T-helper 1 cell (primary cell): ENCODE data around the gene UPF2.
"Not testable (repeated sequence)": the region's sequence is repeated elsewhere in the genome, so short reads cannot be mapped to it uniquely, and the experiment has no call there.

Experiments
- DNase-seq, 5 donors: peaks; one replicate each; pipeline ENCODE4 v3.0.0-alpha.2; 2012 to 2020
- total RNA-seq, 4 donors: gene quantifications; one replicate each; lab custom pipeline; 2026; lab: John Stamatoyannopoulos, UW

UPF2 gene
- 64.4 to 114 (median 102) reads per million in 4 donors for total RNA-seq

- DNase-seq: peak; percentile 94 to 98 (median 95)
These were observed at the start of gene UPF2 for GRCh38 chr10:12042797-12043651. TSS of gene UPF2 (minus strand) at chr10:12042809. CDS start at chr10:12035423, 7,386 bp downstream.

- no peak for DNase-seq
These were observed 48.8 kb upstream of the UPF2 start for GRCh38 chr10:12091421-12091820.

DNA sequence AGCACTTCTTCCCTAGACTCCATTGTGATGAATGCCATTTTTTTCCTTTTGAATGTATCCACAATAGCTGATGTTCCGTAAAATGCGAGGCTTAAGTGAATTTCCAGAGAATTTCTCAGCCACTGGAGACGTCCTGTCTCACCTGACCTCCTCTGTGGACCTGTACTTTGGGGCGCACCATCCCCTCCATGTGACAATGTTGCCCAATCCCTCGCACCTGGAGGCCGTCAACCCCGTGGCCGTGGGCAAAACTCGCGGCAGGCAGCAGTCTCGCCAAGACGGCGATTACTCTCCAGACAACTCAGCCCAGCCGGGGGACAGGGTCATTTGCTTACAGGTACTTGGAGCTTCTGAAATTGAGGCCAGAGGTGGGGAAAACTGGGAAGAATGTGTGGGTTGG lies 46.3 kb upstream of the UPF2 start:
- DNase-seq: no peak

DNA sequence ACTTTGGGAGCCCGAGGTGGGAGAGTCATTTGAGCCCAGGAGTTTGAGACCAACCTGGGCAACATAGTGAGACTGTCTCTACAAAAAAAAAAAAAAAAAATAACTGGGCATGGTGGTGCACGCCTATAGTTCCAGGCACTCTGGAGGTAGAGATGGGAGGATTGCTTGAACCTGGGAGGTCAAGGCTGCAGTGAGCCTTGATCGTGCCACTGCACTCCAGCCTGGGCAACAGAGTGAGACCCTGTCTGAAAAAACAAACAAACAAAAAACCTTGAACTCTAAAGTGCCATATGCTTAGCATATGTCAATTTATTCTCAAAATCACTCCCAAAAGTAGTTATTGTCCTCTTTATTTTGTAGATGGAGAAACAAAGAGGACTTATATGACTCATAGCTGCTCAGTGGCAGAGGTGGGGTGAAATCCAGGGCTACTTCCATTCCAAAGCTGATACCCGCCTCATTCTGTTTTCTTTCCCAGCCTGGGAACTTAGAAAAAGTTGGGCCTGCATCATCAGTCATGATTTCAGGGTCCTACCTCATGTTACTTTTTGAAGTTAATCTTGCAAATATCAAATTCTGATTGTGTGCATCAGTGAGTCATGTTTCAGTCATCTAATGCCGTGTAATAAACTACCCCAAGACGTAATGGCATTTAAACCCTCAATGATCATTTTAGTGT lies 39.4 kb upstream of the UPF2 start:
- no peak for DNase-seq

- no peak for DNase-seq
These were observed 38.9 kb upstream of the UPF2 start for GRCh38 chr10:12081470-12081869.

DNA sequence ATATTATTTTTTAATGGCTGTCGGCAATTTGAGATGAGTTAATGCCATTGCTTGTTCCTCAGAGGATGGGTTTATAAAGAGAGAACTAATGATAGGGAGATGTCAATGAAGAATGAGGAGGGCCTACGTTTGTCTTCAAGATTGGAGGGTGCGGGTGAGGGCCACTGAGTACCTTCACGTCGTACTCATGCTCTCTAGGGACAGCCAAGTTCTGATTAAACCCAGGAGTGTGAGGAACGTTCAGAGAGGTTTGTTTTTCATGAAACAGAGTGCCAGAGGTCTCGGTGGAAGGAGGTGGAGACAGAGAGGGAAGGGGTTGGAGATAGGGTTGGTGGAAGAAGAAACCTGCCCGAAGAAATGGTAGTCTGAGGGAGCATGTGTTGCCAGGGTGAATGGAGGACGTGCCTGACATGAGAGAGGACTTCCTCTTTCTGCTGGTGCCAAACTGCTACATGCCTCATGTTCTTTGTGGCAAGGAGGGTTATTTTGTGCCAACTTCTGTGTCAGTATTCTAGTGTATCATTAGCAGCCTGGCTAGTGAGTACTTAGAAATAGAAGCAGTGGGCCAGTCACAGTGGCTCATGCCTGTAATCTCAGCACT lies 35.1 kb upstream of the UPF2 start:
- no peak for DNase-seq

DNA sequence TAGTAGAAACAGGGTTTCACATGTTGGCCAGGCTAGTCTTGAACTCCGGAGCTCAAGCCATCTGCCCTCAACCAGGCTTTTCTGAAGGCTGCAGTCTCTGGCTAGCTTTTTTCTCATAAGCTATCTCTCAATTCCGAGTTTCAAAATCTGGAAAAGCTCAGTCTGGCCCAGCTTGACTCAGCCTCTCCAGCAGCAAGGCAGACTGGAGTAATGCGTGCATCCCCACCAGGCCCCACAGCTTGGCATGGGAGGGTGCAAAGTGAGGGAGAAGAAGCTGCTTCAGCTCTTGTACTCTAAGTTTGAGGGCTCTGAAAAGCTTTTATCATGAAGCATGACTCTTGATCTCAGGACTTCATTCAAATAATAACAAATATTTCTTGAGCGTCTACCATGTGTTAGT lies 30.9 kb upstream of the UPF2 start:
- no peak for DNase-seq

DNA sequence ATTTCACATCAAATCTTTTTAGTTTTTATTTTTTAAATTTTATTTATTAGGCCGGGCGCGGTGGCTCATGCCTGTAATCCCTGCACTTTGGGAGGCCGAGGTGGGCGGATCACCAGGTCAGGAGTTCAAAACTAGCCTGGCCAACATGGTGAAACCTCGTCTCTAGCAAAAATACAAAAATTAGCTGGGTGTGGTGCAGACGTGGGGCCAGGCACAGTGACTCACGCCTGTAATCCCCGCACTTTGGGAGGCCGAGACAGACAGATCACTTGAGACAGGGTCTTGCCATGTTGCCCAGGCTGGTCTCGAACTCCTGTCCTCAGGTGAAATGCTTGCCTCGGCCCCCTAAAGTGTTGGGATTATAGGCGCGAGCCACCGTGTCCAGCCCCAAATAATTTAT lies 28.8 kb upstream of the UPF2 start:
- not testable (repeated sequence) for DNase-seq

GRCh38 chr10:12068449-12069269 lies 26.1 kb upstream of the UPF2 start, which contains the start of gene DHTKD1:
TSS of gene DHTKD1 (plus strand) at chr10:12068954. CDS start at chr10:12069034, 80 bp downstream.
- peak; percentile 96 to 99 (median 97) for DNase-seq

GRCh38 chr10:12067336-12067735 lies 24.7 kb upstream of the UPF2 start:
- DNase-seq: no peak

GRCh38 chr10:12063483-12063818 lies 20.8 kb upstream of the UPF2 start:
- no peak for DNase-seq

- DNase-seq: no peak
These were observed 20.3 kb upstream of the UPF2 start for GRCh38 chr10:12062754-12063482.

DNA sequence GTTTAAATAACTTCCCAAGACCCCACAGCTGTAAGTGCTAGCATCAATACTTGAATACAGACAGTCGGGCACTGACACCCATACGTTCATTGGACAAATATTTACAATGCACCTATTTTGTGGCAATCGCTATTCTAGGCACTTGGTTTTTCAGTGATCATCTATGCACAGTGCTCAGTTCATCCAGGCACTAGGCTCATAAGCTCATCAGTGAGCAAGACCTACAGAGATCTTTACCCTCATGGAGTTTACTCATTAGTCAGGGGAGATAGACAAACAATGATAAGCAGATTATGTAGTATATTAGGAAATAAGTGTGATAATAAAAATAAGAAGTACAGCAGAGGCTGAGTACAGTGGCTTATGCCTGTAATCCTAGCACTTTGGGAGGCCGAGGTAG lies 18.5 kb upstream of the UPF2 start:
- DNase-seq: no peak

DNA sequence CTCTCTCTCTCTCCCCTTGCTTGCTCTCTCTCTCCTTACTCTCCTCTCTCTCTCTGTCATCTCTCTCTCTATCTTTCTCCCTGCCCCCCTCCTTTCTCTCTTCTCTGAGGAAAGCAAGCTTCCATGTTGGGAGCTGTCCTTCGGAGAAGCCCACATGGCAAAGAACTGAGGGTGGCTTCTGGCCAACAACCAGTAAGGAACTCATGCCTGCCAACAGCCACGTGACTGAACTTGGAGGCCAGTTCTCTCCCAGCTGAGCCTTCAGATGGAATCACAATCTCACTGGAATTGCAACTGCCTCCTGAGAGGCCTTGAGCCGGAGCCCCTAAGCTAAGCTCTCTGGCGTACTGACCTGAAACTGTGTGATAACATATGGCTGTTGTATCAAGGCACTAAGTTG lies 14.1 kb upstream of the UPF2 start:
- DNase-seq: no peak

- DNase-seq: no peak
These were observed 13.1 kb upstream of the UPF2 start for GRCh38 chr10:12055732-12056131.

- DNase-seq: no peak
These were observed 8.6 kb upstream of the UPF2 start for GRCh38 chr10:12051241-12051640.

DNA sequence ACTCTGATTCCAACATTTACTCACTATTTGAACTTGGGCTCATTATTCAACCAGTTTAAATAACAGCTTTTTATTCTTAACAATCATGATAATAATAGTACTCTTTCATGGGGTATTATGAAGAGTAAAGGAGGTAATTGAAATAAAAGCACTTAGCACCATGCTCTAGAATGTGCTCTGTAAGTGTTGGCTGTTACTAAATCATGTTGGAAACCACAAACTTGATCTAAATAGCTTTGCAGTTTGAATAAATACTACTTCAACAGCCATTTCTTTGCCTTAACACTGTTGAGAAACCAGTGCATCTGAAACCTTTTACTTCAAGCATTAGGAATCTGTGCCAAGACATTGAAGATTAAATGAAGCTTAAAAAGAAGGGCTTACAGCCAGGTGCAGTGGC lies 7.9 kb upstream of the UPF2 start:
- DNase-seq: no peak

- no peak for DNase-seq
These were observed 5.9 kb upstream of the UPF2 start for GRCh38 chr10:12048547-12048946.

DNA sequence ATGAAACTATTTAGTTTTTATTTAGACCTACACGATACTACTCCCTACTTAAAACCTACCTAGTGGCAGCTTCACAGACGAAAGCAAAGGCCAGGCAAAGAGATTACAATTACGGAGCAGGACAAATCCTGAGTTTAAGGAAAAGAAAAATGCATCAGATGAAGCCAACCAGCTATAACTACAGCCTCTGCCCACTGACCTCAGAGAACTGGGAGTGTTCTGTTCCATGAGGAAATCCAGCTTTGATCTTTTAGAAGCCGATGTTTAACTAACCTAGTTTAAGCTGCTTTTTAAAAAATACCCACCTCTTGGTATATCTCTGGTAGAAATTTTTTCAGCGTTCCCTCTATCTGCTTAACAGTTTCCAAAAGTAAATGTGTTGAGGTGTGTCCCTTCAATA lies 3.0 kb upstream of the UPF2 start:
- no peak for DNase-seq

DNA sequence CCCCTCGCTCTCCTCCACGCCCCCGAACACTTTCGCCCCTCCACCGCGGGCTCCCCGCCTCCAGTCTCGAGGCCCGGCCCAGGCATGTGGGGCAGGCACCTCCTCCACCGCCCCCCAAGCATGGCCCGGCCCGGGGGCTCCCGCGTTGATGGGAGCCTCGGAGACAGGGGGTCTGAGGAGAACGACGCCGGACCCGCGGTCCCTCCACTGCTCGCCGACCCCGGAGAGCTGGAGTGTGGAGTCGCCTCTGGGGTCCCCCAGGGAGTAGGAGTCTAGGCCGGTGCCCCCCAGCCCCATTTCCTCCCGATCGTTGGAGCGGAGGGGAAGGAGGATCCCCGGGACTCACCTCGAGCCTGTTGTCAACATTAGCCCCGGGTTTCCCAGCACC lies 206 bp downstream of the UPF2 start:
- DNase-seq: peak; percentile 15 to 46 (median 34)

DNA sequence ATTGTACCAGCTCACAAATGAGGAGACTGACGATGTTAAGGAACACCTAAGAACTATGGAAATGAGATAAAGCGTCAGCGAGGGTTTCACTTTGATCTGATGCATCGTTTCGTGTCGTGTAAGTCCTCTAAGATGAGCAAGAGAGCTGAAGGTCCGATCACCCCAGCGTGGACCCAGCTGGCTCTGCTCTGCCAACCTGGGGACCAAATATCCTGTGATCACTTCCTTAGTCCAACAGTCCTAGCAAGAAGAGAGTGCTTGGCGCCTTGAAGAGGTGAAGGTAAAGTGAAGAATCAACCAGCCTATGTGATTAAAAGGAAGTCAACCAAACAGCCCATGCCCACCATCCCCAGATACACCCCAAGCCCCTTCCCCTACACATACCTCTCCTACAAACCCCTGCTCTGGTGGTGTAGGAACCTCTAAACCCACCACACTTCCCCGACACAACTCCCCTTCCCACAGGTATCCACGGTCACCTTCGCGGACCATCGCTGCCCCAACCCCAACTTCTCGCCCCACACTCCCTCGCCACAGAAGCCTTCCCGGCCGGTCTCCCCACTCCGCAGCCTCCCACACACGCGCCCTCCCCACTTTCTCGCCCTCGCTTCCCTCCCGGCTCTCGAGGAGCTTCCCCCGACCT lies 722 bp downstream of the UPF2 start:
- peak in 2 of 5 donors; percentile 2 to 56 for DNase-seq
